NCI-H2171 (cell line): ENCODE results near the gene SLC6A17.

ENCODE experiments used
- DNase-seq: peaks from one replicate; lab custom pipeline; 2025; lab: John Stamatoyannopoulos, UW

The SLC6A17 gene

GRCh38 chr1:110150330-110151174, at the start of gene SLC6A17:
Gene SLC6A17 (plus strand): TSS chr1:110150494. CDS start chr1:110166930, 16,436 bp downstream.
- peak; percentile 72 for DNase-seq

GRCh38 chr1:110102081-110102480, 48.2 kb upstream of the SLC6A17 start:
- no peak for DNase-seq

GRCh38 chr1:110106013-110106941, 44.0 kb upstream of the SLC6A17 start:
- DNase-seq = peak; percentile 45

GRCh38 chr1:110107867-110108469, 42.3 kb upstream of the SLC6A17 start:
- DNase-seq = no peak

- DNase-seq = no peak
These were observed 39.2 kb upstream of the SLC6A17 start for GRCh38 chr1:110111081-110111480.

- DNase-seq = no peak
These were observed 38.2 kb upstream of the SLC6A17 start, which contains the start of gene UBL4B for GRCh38 chr1:110112143-110112542. Gene UBL4B (plus strand): TSS chr1:110112443. CDS start chr1:110112535, 92 bp downstream.

- no peak for DNase-seq
These were observed 37.6 kb upstream of the SLC6A17 start for GRCh38 chr1:110112656-110113055.

- DNase-seq = no peak
These were observed 36.7 kb upstream of the SLC6A17 start for GRCh38 chr1:110113551-110113950.

GRCh38 chr1:110114173-110114572, 36.1 kb upstream of the SLC6A17 start:
- DNase-seq = no peak

- no peak for DNase-seq
These were observed 35.5 kb upstream of the SLC6A17 start for GRCh38 chr1:110114784-110115183.

GRCh38 chr1:110118636-110119396, 31.5 kb upstream of the SLC6A17 start:
- no peak for DNase-seq

- DNase-seq = peak; percentile 5
These were observed 30.5 kb upstream of the SLC6A17 start for GRCh38 chr1:110119843-110120242.

GRCh38 chr1:110120960-110121561, 29.2 kb upstream of the SLC6A17 start:
- no peak for DNase-seq

- DNase-seq = no peak
These were observed 27.1 kb upstream of the SLC6A17 start for GRCh38 chr1:110123224-110123623.

GRCh38 chr1:110125810-110126209, 24.5 kb upstream of the SLC6A17 start:
- DNase-seq = no peak

GRCh38 chr1:110130113-110130591, 20.1 kb upstream of the SLC6A17 start:
- DNase-seq = no peak

- no peak for DNase-seq
These were observed 19.3 kb upstream of the SLC6A17 start for GRCh38 chr1:110130989-110131388.

GRCh38 chr1:110132682-110133081, 17.6 kb upstream of the SLC6A17 start:
- no peak for DNase-seq

GRCh38 chr1:110133436-110133835, 16.9 kb upstream of the SLC6A17 start:
- DNase-seq = no peak

GRCh38 chr1:110134050-110134595, 16.2 kb upstream of the SLC6A17 start:
- no peak for DNase-seq

GRCh38 chr1:110135246-110135645, 15.0 kb upstream of the SLC6A17 start:
- no peak for DNase-seq
